Measurements from ENCODE around the gene RNF175. TPM values are rescaled to one million over a fixed set of nuclear protein-coding genes. Genes with fewer than 3 reads are reported as not detected.

RNF175 gene
- total RNA-seq, 1 donor from 2014 or later, result not detected

GRCh38 chr4:153784166-153784699 is 24.4 kb upstream of the RNF175 start:
- ATAC-seq, result no peak

GRCh38 chr4:153782581-153782980 is 22.8 kb upstream of the RNF175 start:
- no peak for ATAC-seq

GRCh38 chr4:153781717-153782416 is 22.0 kb upstream of the RNF175 start:
- ATAC-seq, result no peak

- no peak for ATAC-seq
Observed at GRCh38 chr4:153781280-153781679, 21.5 kb upstream of the RNF175 start.

- no peak for ATAC-seq
Observed at GRCh38 chr4:153780876-153781275, 21.1 kb upstream of the RNF175 start.

- ATAC-seq, result no peak
Observed at GRCh38 chr4:153780221-153780620, 20.4 kb upstream of the RNF175 start.

- no peak for ATAC-seq
Observed at GRCh38 chr4:153778383-153778782, 18.6 kb upstream of the RNF175 start.

GRCh38 chr4:153777421-153777820 is 17.6 kb upstream of the RNF175 start:
- no peak for ATAC-seq

DNA sequence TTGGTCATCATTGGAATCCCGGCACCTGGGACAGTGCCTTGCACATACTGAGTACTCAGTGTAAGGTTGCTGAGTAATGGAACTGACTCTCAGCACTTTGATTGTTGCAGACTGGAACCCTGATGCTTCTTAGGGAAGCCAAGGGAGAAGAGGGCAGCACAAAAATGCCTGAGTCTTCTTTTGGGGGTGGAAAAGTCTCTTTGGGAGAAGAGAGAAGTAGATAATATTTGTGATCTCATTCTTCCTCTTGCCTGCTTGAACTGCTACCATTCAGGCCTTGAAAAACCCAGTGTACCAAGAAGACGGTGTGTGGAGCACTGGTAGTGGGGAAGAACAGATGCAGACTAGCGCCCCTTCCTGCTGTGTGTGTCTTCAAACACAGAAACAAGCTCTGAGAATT is 16.8 kb upstream of the RNF175 start:
- ATAC-seq, result no peak

DNA sequence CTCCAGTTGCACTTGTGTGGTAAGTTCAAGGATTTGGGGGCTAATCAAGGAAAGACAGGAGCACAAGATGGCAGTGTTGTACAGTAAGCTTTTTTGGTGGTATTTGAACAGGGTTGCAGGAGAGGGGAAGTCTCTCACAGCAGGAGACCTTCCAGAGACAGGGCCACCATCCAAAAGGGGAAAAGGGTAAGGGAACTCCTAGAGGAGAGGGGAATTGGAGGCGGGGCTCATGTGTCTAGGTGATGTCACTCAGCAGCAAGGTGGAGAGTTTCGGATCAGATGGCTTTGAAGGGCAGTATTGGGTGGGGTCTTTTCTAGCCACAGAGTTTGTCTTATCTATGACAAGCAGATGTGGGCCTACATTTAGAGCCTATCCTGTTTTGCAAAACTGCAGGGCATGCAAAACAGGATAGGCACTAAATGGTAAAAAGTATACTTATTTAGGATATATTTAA is 13.4 kb upstream of the RNF175 start:
- no peak for ATAC-seq

GRCh38 chr4:153771046-153771445 is 11.2 kb upstream of the RNF175 start:
- ATAC-seq, result no peak

DNA sequence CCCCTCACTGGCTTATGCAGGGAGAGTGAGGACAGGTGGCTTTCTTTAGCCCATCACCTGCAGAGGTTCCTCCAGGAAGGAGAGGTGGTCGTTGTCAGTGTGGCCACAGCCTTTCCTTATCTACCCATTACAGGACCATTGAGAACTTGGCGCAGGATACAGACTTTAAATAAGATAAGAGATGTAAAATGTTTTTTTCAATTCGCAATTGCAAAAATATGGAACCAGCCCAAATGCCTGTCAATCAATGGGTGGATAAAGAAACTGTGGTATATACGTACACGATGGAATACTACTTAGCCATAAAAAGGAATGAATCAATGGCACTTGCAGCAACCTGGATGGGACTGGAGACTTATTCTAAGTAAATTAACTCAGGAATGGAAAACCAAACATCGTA is 6.9 kb upstream of the RNF175 start:
- ATAC-seq, result no peak

- ATAC-seq, result no peak
Observed at GRCh38 chr4:153765894-153766293, 6.1 kb upstream of the RNF175 start.

- ATAC-seq, result no peak
Observed at GRCh38 chr4:153764601-153765368, 5.0 kb upstream of the RNF175 start.

GRCh38 chr4:153763404-153763803 is 3.6 kb upstream of the RNF175 start:
- no peak for ATAC-seq

DNA sequence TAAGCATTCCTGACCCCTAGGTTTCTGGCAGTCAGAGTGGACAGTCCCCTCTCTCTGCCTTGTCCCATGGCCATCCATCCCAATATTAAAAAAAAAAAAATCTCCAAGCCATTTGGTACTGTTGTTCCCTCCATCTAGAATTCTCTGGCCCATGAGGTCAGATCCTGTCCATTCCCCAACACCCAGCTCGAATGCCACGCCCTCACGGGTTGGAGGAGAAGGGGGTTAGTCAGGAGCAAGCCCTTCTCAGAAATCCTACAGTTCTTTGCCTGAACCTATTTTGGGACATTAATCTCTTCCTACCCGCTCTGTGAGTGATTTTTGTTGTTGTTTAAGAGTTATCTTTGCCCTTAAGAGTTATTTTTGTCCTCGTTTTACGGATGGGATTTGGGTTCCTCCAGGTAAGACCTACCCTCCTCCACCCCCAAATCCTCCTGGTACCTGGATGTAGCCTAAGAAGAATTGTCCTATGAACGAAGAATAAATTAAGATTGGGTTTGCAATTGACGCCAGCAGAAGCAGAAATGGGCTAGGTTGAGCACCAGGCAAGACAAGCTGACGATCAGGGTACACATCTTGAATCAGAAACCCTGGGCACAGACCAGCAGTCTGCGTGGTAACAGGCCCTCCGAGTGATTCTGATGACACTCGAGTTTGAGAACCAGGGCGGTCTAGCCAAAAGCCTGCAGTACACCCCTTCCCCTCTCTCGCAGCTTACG is 977 bp downstream of the RNF175 start:
- ATAC-seq, result no peak

GRCh38 chr4:153758136-153758535 is 1.7 kb downstream of the RNF175 start:
- no peak for ATAC-seq

- no peak for ATAC-seq
Observed at GRCh38 chr4:153757407-153757806, 2.4 kb downstream of the RNF175 start.

DNA sequence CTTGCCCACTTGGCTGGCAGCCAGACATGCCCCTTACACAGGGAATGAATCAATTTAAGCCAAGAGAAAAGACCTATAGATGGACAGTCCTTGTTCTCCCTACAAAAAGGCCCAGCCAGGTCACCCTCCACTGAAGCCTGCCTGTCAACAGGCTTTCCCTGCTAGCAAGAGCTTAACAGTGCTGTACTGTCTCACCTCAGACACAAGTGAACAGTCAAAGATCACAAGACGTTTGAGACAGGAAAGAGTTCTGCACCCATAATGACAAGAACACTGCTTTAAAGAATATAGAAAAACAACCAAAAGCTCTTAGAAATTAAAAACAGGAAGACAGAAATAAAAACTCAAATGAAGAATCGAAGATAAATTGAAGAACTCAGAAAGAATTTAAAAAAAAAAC is 4.6 kb downstream of the RNF175 start:
- ATAC-seq, result no peak

DNA sequence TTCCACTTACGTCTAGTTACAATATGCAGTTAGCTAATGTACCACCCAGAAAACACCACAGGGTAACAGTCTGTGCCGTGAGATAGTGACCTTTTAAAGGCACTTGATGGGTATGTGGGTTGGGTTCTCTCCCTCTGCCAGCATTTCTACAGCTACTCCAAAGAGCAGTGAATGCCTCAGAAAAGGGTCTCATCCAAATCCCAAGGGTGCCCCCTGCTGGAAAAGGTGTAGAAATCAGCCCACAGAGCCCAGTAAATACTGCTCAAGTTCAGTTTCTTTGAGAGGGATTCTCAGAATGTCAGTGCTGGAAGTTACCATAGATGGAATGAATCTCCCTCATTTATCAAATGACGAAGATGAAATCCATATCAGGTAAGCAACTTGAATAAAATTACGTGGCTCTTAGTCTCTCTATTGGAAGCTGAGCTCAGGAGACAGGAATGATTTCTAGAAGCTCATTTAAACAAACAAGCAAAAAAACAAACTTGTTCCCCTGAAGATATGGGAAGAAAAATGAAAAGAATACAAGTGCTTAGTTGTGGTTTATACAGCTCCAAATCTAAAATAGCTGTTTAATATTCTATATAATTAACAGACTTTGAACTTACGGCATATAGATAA is 9.5 kb downstream of the RNF175 start:
- ATAC-seq, result peak; percentile 64

- ATAC-seq, result peak; percentile 95
Observed at GRCh38 chr4:153748378-153748777, 11.4 kb downstream of the RNF175 start.

DNA sequence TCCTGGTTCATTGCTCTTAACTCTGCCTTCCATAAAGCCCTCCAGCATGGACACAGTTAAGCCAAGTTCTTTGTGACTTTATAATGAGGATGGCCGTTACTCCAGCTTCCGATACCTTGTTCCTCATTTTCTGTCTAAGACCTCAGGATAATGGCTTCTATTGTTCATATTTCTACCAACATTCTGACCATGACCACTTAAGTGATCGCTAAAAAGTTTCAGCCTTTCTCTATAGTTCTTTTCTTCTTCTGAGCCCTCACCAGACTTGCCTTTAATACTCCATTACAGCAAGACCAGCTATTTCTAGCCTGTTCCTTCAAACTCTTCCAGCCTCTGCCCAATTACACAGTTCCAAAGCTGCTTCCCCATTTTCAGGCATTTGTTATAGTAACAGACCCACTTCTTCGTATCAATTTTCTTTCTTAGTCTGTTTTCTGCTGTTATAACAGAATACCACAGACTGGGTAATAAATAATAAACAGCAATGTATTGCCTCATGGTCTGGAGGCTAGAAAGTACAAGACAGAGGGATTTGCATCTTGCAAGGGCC is 12.3 kb downstream of the RNF175 start:
- no peak for ATAC-seq

Data from esophagus mucosa (tissue), 1 donor.